ENCODE measurements around the gene KIRREL1.

Gene KIRREL1

GRCh38 chr1:158149175-158149574 lies 155.7 kb downstream of the KIRREL1 start:
- peak; percentile 30 for DNase-seq

Measured in DMS53 (cell line).